Memory B cell (primary cell): ENCODE results near the gene VLDLR.

Source experiments
- ATAC-seq: fragments of 150-1000 bp; cut with Tn5 transposase; 2 replicates; pipeline ENCODE4 v1.10.0; 2021; ENCODE audit warnings: low read depth, mild to moderate bottlenecking, moderate library complexity
- DNase-seq, 2 donors: peaks; one replicate each; pipeline ENCODE4 v3.0.0; 2022; ENCODE audit warnings: low spot score in 2 of 2
- H3K27ac Mint-ChIP-seq: one replicate; pipeline ENCODE4 v1.8.0; 2022; ENCODE audit warnings: mild to moderate bottlenecking, moderate library complexity, mixed read lengths
- H3K27me3 Mint-ChIP-seq: one replicate; pipeline ENCODE4 v1.8.0; 2022; ENCODE audit warnings: mixed read lengths
- H3K36me3 Mint-ChIP-seq: one replicate; pipeline ENCODE4 v1.8.0; 2022; ENCODE audit warnings: mild to moderate bottlenecking, mixed read lengths
- H3K4me1 Mint-ChIP-seq: one replicate; pipeline ENCODE4 v1.8.0; 2022; ENCODE audit warnings: mixed read lengths
- H3K4me3 Mint-ChIP-seq: one replicate; pipeline ENCODE4 v1.8.0; 2022; ENCODE audit warnings: mild to moderate bottlenecking, moderate library complexity, mixed read lengths
- H3K9me3 Mint-ChIP-seq: one replicate; pipeline ENCODE4 v1.8.0; 2022; ENCODE audit warnings: mixed read lengths

The VLDLR gene

DNA sequence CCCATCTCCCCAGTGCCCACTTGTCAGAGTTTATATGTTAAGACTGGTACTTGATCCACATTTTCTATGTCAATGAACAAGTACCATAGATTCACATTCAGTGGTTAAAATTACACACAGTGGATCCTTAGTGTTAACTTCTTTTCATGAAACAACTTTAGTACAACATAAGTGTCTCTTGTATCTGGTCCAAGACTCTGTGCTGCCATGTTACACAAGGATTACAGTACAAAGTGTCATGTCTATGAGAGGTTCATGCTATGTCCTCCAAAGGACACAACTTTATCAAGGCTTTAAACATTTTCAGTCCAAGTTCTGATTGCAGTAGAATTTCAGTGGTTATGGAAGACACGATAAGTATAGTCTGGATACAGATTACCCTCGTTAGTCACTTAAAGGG, 13.3 kb upstream of the VLDLR start:
- H3K9me3 Mint-ChIP-seq: no peaks in the 10 kb centered on the region
- H3K36me3 Mint-ChIP-seq: no peaks in the 10 kb centered on the region
- no peak for DNase-seq
- no peak overlapping the region for H3K27ac Mint-ChIP-seq
- H3K27me3 Mint-ChIP-seq: peaks cover 12% of the 10 kb centered on the region
- H3K4me1 Mint-ChIP-seq: no peaks in the 10 kb centered on the region
- H3K4me3 Mint-ChIP-seq: no peak overlapping the region
- no peak for ATAC-seq

DNA sequence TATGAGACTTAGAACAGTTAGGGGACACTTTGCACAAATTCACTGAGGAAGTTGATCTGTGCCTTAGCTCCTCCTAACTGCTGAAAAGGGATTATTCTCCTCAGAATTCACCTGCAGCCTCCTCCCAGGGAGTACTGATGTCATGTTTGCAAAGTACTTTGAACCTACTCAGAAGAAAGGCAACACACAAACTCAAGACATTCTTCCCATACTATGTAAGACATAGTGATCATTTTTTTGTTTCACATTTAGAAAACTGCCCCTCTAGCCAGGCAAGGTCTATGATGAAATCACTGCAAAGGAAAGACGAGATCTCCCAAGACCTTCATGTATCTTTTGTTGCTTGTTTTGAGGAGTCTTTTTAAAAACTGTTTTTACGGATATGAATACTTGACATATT, 10.6 kb upstream of the VLDLR start:
- Mint-ChIP-seq H3K4me3 (no peak overlapping the region), H3K4me1 (no peaks in the 10 kb centered on the region), H3K36me3 (no peaks in the 10 kb centered on the region), H3K9me3 (no peaks in the 10 kb centered on the region), H3K27me3 (peaks cover 23% of the 10 kb centered on the region), H3K27ac (no peak overlapping the region)
- ATAC-seq (no peak), DNase-seq (no peak)

DNA sequence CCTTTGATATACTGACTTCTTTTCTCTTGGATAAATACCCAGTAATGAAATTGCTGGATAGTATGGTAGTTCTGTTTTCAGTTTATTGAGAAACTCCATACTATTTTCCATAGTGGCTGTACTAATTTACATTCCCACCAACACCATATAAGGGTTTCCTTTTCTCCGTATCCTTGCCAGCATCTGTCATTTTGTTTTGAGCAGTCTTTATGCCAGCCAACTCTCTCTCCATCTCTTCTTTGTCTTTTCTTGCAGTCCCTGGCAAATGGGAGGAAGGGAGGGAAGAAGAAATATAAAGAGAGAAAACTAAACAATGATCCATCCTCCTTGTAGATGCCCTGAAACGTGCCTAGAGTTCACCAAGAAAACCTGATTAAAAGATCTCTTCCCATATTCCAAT, 9.6 kb upstream of the VLDLR start:
- Mint-ChIP-seq H3K36me3 (no peaks in the 10 kb centered on the region), H3K4me1 (no peaks in the 10 kb centered on the region), H3K9me3 (no peaks in the 10 kb centered on the region), H3K4me3 (no peak overlapping the region), H3K27ac (no peak overlapping the region), H3K27me3 (peaks cover 23% of the 10 kb centered on the region)
- no peak for ATAC-seq
- no peak for DNase-seq

DNA sequence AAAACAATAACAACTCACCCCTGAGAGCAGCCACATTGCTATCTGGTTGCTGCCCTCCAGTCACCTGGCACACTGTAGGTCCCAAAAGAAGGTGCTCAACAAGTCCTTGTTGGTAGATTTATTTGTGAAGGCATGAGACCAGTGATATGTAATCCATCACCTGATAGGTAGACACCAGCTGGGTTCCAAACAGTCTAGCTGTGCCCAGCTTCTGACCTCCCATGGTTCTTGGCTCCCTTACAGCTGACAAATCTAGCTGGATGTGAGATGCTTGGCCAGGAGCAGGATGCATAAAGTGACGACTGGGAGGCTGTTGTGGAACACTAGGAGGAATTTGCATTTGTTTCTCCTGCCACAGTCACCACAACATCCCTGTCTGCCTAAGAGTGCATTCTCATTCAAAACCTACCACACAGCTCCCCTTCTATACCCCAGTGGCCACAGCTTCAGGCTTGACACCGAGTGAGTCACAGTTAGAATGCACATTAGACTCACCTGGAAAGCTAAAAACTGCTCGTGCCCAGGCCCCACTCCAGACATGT, 7.8 kb upstream of the VLDLR start:
- DNase-seq (no peak), ATAC-seq (no peak)
- H3K9me3 Mint-ChIP-seq: peaks cover 4% of the 10 kb centered on the region
- H3K4me1 Mint-ChIP-seq: no peaks in the 10 kb centered on the region
- H3K36me3 Mint-ChIP-seq: no peaks in the 10 kb centered on the region
- H3K4me3 Mint-ChIP-seq: no peak overlapping the region
- peaks cover 21% of the 10 kb centered on the region for H3K27me3 Mint-ChIP-seq
- no peak overlapping the region for H3K27ac Mint-ChIP-seq

DNA sequence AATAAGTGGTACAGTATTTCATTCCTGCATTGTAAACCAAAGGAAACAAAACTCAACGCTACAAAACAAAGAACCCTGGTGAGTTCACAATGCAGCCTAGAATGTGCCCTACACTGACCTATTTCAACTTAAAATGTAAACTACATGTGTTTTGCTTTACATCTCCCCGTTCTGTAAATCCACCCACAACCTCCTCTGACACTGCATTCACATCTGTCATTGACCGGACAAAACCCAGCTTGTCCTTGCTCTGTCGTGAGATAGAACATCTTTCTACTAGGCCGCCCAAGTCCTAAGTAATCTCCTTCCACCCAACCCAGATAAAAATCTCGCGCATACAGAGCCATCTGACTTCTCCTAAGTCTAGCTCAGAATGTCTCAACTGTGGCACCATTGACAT, 6.1 kb upstream of the VLDLR start:
- DNase-seq (no peak), ATAC-seq (no peak)
- H3K4me3 Mint-ChIP-seq: no peak overlapping the region
- peaks cover 4% of the 10 kb centered on the region for H3K9me3 Mint-ChIP-seq
- H3K27me3 Mint-ChIP-seq: peaks cover 27% of the 10 kb centered on the region
- no peaks in the 10 kb centered on the region for H3K36me3 Mint-ChIP-seq
- no peaks in the 10 kb centered on the region for H3K4me1 Mint-ChIP-seq
- no peak overlapping the region for H3K27ac Mint-ChIP-seq

DNA sequence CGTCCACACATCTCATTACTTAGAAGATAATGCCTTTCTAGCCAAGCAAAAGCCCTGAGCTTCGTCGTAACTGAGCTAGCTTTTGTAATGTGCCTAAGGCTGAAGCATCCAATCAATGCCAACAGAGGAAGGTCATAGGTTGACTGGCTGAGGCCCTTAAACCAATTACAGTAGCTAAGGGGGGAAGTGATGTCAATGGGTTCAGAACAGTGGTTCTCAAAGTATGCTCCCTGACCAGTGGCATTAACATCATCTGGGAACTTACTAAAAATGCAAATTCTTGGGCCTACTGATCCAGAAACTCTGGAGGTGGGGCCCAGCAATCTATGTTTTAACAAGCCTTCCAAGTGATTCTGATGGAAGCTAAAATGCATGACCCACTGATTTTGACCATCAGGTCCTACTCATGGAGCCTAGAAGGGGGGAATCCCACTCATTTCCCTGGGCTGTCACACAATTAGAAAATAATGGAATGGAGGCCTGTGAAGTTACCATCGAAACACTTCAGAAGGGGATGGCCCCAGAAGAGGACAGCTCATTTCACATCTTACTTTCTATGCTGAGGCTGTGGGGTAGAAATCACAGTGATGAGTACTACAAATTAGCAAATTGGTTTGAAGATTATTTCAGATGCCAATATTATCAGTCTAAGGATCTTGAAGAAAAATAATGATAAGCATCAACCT, 4.8 kb upstream of the VLDLR start:
- ATAC-seq (no peak), DNase-seq (no peak)
- peaks cover 31% of the 10 kb centered on the region for H3K27me3 Mint-ChIP-seq

DNA sequence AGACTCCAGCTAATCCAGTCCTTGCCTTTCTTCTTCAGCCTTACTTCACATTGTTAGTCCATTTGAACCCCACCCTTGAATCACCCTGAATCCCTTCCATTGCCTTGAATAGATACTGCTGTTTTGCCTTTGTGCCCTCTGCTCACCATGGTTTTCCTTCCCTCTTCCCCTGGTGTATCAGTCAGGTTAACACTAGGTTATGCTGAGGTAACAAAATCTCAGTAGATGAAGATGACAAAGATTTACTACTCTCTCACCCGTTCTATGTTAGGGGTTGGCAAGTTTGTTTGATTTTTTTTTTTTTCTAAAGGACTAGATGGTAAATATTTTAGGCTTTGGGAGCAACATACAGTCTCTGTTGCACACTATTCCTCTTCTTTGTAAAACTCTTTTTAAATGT, 3.3 kb upstream of the VLDLR start:
- Mint-ChIP-seq H3K4me1 (peaks cover 9% of the 10 kb centered on the region), H3K27ac (no peak overlapping the region), H3K27me3 (peaks cover 29% of the 10 kb centered on the region), H3K4me3 (no peak overlapping the region), H3K36me3 (no peaks in the 10 kb centered on the region), H3K9me3 (peaks cover 4% of the 10 kb centered on the region)
- DNase-seq: no peak
- no peak for ATAC-seq

More for the DNA sequence above, 4.8 kb upstream of the VLDLR start:
- no peaks in the 10 kb centered on the region for H3K36me3 Mint-ChIP-seq
- no peak overlapping the region for H3K4me3 Mint-ChIP-seq
- H3K9me3 Mint-ChIP-seq: peaks cover 4% of the 10 kb centered on the region
- H3K4me1 Mint-ChIP-seq: peaks cover 5% of the 10 kb centered on the region
- H3K27ac Mint-ChIP-seq: no peak overlapping the region

DNA sequence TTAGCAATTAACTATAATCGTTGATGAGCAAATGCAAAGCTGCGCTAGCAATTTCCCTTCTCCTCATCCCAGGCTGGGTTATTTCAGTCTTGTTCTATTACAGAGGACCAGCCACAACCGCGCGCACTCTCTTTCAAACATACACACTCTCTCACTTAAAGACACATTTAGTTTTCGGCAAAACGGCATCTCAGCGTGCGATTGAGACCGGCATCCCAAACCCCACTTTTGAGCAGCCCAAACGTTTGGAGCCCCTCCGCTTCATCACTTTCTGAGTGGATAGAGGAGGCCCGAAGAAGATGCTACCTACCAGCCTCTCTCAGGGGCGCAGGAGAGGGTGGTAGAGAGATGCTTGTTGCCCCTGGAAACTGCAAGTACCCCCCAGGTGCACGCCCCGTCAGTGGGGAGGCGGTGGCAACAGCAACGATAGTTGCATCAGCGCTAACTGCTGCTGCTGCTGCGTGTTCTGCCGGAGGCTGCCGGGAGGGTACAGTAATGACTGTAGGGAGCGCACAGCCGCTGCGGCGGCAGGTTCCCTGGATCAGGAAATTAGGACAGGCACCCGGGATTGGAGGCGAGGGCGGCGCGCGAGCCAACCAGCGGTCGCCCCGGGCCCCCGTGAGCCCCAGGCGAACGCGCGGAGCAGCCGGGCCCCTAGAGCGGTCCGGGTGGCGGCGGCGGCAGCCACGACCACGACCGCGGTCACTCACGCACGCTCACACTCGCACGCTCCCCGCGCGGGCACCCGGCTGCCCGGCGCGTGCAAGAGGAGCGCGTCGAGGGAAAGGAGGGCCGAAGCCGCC, 467 bp upstream of the VLDLR start:
- peak overlapping the region; percentile 80 for H3K4me3 Mint-ChIP-seq
- peak in 1 of 2 donors; percentile 10 for DNase-seq

DNA sequence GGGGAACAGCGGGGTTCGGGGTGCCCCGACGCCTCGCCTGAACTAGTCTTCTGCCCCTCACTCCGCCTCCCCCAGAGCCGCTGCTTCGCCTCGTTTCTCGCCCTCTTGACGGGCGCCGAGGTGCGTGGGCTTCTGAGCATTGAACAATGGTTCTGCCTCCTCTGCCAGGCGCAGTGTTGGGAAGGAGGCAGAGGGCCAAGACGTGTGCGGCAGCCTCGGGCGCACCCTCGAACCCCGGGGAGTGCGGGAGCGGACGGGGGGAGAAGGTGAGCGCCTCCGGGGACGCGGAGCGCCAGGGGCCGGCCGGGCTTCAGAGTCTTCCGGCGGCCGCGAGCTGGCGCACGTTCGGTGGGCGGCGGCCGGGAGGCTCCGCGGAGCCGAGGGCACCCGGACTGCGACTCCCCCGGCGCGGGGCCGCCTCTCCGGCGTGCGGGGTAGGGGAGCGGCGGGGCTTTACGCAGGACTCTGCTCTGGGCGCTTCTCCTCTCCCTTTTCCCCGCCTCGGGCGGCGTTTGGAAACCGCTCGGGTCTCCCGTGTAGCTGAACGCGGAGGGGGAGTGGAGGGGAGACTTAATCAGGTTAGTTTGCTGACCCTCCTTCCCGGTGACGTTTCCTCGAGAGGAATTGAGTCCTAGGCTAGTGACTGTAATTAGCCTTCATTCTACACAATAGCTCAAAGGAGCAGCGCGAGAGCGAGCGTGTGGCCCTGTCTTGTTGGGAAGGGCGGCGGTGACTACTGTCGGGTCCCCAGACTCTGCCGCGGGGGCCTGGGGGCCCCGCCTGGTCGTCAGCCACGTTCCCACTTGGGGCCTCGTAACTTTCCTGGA, 1.1 kb downstream of the VLDLR start:
- peaks cover 29% of the 10 kb centered on the region for H3K27me3 Mint-ChIP-seq
- H3K36me3 Mint-ChIP-seq: no peaks in the 10 kb centered on the region
- DNase-seq: peak in 1 of 2 donors; percentile 10
- peaks cover 4% of the 10 kb centered on the region for H3K9me3 Mint-ChIP-seq
- H3K4me3 Mint-ChIP-seq: peak overlapping the region; percentile 82
- peak; percentile 22 for ATAC-seq
- no peak overlapping the region for H3K27ac Mint-ChIP-seq
- peaks cover 10% of the 10 kb centered on the region for H3K4me1 Mint-ChIP-seq

More for the DNA sequence above, 467 bp upstream of the VLDLR start:
- Mint-ChIP-seq H3K27ac (no peak overlapping the region), H3K9me3 (peaks cover 4% of the 10 kb centered on the region), H3K27me3 (peaks cover 27% of the 10 kb centered on the region), H3K4me1 (peaks cover 10% of the 10 kb centered on the region), H3K36me3 (no peaks in the 10 kb centered on the region)
- peak; percentile 37 for ATAC-seq

DNA sequence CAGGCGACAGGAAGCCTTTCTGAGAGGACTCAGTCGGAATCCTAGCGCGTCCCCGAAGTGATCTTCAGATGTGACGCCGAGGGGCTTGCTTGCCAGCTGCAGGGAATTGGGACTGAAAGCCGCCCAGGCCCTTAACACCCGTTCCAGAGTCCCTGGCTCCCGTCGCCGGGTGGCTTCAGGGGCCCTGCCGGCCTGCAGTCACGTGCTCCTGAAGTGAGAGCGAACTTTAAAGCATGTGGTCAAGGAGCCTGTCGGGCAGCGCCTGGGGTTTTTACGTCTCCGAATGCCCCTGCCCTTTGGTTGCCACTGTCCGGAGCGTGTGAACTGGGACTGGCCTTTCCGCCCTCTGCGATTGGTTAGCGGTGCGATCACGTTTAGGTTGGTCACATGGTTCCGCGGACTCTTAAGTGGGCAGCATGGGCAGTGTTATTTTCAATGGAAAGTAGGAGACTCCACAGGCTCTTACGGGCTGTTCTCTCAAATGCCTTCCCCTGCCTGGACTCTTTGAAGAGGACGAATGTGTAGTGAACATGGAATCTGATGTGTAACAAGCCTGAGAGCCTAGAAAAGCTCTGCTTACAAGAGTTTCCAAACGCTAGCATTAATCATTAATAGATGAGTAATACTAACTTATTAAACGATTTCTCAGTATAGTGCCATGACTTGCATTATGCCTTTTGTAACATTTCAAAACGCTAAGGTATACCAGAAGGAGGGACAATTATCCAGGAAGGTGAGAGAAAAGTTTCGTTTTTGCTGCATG, 1.9 kb downstream of the VLDLR start:
- H3K4me1 Mint-ChIP-seq: peaks cover 10% of the 10 kb centered on the region
- ATAC-seq (no peak), DNase-seq (no peak)
- no peaks in the 10 kb centered on the region for H3K9me3 Mint-ChIP-seq
- peaks cover 25% of the 10 kb centered on the region for H3K27me3 Mint-ChIP-seq
- peak overlapping the region; percentile 19 for H3K4me3 Mint-ChIP-seq
- H3K27ac Mint-ChIP-seq: no peak overlapping the region
- H3K36me3 Mint-ChIP-seq: no peaks in the 10 kb centered on the region

DNA sequence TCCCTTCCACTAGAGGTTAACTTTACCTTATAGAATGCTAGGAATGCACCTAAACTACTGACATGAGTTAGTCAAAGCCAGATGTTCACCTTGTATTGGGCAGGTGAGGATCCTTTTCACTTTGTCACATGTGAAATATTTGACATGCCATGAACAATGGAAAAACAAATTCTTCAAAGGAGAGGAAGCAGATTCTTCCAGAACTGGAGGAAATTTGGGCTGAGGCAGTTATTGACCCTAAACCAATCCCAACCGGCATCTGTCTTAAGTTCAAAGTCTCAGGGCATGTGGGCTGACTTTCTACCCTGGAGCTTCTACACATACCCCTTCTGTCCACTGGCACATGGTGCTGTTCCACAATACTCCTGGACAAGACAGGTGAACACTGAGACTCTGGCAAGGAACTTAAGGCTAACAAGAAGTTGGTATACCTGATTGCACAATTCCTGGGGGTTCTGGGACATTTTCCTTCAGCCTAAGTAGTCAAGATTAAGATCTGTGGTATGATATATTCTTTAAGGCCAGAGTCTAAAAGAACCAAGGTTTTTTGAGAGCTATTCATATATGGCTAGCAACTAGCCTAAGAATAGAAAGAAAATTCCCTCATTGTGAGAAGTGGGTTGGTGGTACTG, 2.6 kb downstream of the VLDLR start:
- no peak for DNase-seq
- Mint-ChIP-seq H3K9me3 (no peaks in the 10 kb centered on the region), H3K4me3 (peak overlapping the region; percentile 33), H3K27ac (no peak overlapping the region), H3K27me3 (peaks cover 23% of the 10 kb centered on the region), H3K4me1 (peaks cover 10% of the 10 kb centered on the region), H3K36me3 (no peaks in the 10 kb centered on the region)
- ATAC-seq: no peak

DNA sequence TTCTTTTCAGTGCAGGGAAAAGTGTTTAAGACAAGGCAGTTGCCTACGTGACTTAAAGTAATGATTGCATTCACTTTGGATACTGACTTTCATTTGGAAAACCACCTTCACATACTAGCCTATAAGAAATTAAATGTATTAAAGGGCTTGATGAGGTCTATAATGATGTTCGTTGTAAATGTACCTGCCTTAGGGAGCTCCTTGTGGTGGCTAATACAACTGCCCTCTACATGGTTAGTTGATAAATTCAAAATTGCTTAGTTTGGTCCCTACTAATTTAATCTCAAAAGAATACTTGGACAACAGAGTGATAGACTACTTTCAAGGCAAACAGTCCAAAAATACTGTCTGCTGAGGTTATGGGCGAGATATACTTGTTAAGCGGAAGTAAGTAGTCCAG, 3.8 kb downstream of the VLDLR start:
- Mint-ChIP-seq H3K9me3 (no peaks in the 10 kb centered on the region), H3K36me3 (no peaks in the 10 kb centered on the region), H3K4me3 (no peak overlapping the region), H3K27ac (no peak overlapping the region), H3K27me3 (peaks cover 19% of the 10 kb centered on the region), H3K4me1 (peaks cover 10% of the 10 kb centered on the region)
- DNase-seq: no peak
- no peak for ATAC-seq

DNA sequence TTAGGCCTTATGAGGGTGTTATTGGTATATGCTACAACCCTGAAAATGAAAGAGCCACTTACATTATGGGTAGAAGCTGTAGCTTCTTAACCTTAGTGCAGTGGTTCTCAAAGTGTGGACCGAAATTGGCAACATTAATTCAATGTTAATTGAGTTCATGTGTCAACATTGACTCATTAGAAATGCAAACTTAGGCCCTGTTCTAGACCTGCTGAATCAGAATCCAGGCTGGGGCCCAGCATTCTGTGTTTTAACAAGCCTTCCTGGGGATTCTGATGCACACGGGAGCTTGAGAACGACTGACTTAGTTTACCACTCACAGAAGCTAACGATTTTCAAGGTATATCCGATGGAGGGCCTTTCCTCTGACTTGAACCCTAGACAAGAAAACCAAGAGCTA, 7.3 kb downstream of the VLDLR start:
- Mint-ChIP-seq H3K27ac (no peak overlapping the region), H3K27me3 (peaks cover 16% of the 10 kb centered on the region), H3K36me3 (no peaks in the 10 kb centered on the region), H3K4me3 (no peak overlapping the region), H3K9me3 (peaks cover 2% of the 10 kb centered on the region), H3K4me1 (no peaks in the 10 kb centered on the region)
- DNase-seq (no peak), ATAC-seq (no peak)
